ENCODE results near the gene DNM2.
"Not testable (repeated sequence)": the region's sequence is repeated elsewhere in the genome, so short reads cannot be mapped to it uniquely, and the experiment has no call there.

The DNM2 gene

GRCh38 chr19:10866495-10866894 is 148.6 kb downstream of the DNM2 start:
- Histone ChIP-seq H3F3A (ENCODE audit: control insufficient read depth, insufficient read depth) (peaks cover 8% of the 10 kb centered on the region), H4K20me1 (ENCODE audit: control insufficient read depth, insufficient read depth, low read depth, low read length) (no peaks in the 10 kb centered on the region), H3K4me3 (ENCODE audit: low read length) (no peak overlapping the region), H3K79me2 (ENCODE audit: control insufficient read depth, low read length) (peaks cover 2% of the 10 kb centered on the region; the same call in 1 of the 2 replicates), H3K4me1 (ENCODE audit: control insufficient read depth, low read length) (peaks cover 51% of the 10 kb centered on the region), H3K27ac (ENCODE audit: low read depth, low read length) (no peak overlapping the region), H3K36me3 (ENCODE audit: control insufficient read depth, low read length) (no peaks in the 10 kb centered on the region), H3K9me3 (ENCODE audit: control insufficient read depth, insufficient read depth, low read length) (no peaks in the 10 kb centered on the region), H3K4me2 (ENCODE audit: low read length) (no peak overlapping the region), H3K27me3 (ENCODE audit: control insufficient read depth, low read length) (no peaks in the 10 kb centered on the region), H3K9me2 (replicated peaks; ENCODE audit: control insufficient read depth, low read length) (no peaks in the 10 kb centered on the region)
- TF ChIP-seq EZH2phosphoT487 (IDR thresholded peaks at IDR 0.05; ENCODE audit: borderline replicate concordance, low read length) (no peak), CTCF (IDR thresholded peaks at IDR 0.05; ENCODE audit: low read depth, low read length, poor library complexity, severe bottlenecking) (no peak)

- TF ChIP-seq CTCF (IDR thresholded peaks at IDR 0.05; ENCODE audit: low read depth, low read length, poor library complexity, severe bottlenecking): no peak
- no peak for TF ChIP-seq EZH2phosphoT487 (IDR thresholded peaks at IDR 0.05; ENCODE audit: borderline replicate concordance, low read length)
- Histone ChIP-seq H3K79me2 (ENCODE audit: control insufficient read depth, low read length) (peaks cover 25% of the 10 kb centered on the region), H3K27ac (ENCODE audit: low read depth, low read length) (peak overlapping the region; percentile 85), H3K4me2 (ENCODE audit: low read length) (peak overlapping the region; percentile 85), H3K4me1 (ENCODE audit: control insufficient read depth, low read length) (peaks cover 60% of the 10 kb centered on the region), H3K27me3 (ENCODE audit: control insufficient read depth, low read length) (no peaks in the 10 kb centered on the region), H3K9me2 (replicated peaks; ENCODE audit: control insufficient read depth, low read length) (no peaks in the 10 kb centered on the region), H4K20me1 (ENCODE audit: control insufficient read depth, insufficient read depth, low read depth, low read length) (no peaks in the 10 kb centered on the region), H3K4me3 (ENCODE audit: low read length) (peak overlapping the region; percentile 71), H3K9me3 (ENCODE audit: control insufficient read depth, insufficient read depth, low read length) (no peaks in the 10 kb centered on the region), H3F3A (ENCODE audit: control insufficient read depth, insufficient read depth) (peaks cover 11% of the 10 kb centered on the region), H3K36me3 (ENCODE audit: control insufficient read depth, low read length) (peaks cover 8% of the 10 kb centered on the region; the same call in 1 of the 2 replicates)
Measured at GRCh38 chr19:10868872-10869547, 151.1 kb downstream of the DNM2 start.

- not testable (repeated sequence) for H3K27ac ChIP-seq (ENCODE audit: low read depth, low read length); H4K20me1 ChIP-seq (ENCODE audit: control insufficient read depth, insufficient read depth, low read depth, low read length); H3K9me3 ChIP-seq (ENCODE audit: control insufficient read depth, insufficient read depth, low read length); H3K4me3 ChIP-seq (ENCODE audit: low read length); H3K27me3 ChIP-seq (ENCODE audit: control insufficient read depth, low read length); H3K9me2 ChIP-seq (replicated peaks; ENCODE audit: control insufficient read depth, low read length)
- Histone ChIP-seq H3K36me3 (ENCODE audit: control insufficient read depth, low read length) (peaks cover 13% of the 10 kb centered on the region), H3K4me2 (ENCODE audit: low read length) (peak overlapping the region; percentile 100; the same call in 1 of the 2 replicates), H3K4me1 (ENCODE audit: control insufficient read depth, low read length) (peaks cover 57% of the 10 kb centered on the region), H3K79me2 (ENCODE audit: control insufficient read depth, low read length) (peaks cover 34% of the 10 kb centered on the region), H3F3A (ENCODE audit: control insufficient read depth, insufficient read depth) (peaks cover 11% of the 10 kb centered on the region)
Measured at GRCh38 chr19:10869872-10870311, 152.0 kb downstream of the DNM2 start.

GRCh38 chr19:10870501-10870954 is 152.6 kb downstream of the DNM2 start:
- H3K79me2 ChIP-seq (ENCODE audit: control insufficient read depth, low read length): peaks cover 40% of the 10 kb centered on the region
- peak overlapping the region; percentile 100 for H3K4me2 ChIP-seq (ENCODE audit: low read length)
- no peaks in the 10 kb centered on the region for H3K27me3 ChIP-seq (ENCODE audit: control insufficient read depth, low read length)
- peaks cover 57% of the 10 kb centered on the region for H3K4me1 ChIP-seq (ENCODE audit: control insufficient read depth, low read length)
- no peaks in the 10 kb centered on the region for H4K20me1 ChIP-seq (ENCODE audit: control insufficient read depth, insufficient read depth, low read depth, low read length)
- peaks cover 13% of the 10 kb centered on the region for H3K36me3 ChIP-seq (ENCODE audit: control insufficient read depth, low read length)
- peaks cover 11% of the 10 kb centered on the region for H3F3A ChIP-seq (ENCODE audit: control insufficient read depth, insufficient read depth)
- no peak for TF ChIP-seq CTCF (IDR thresholded peaks at IDR 0.05; ENCODE audit: low read depth, low read length, poor library complexity, severe bottlenecking)
- TF ChIP-seq EZH2phosphoT487 (IDR thresholded peaks at IDR 0.05; ENCODE audit: borderline replicate concordance, low read length): no peak
- H3K27ac ChIP-seq (ENCODE audit: low read depth, low read length): peak overlapping the region; percentile 55
- H3K9me2 ChIP-seq (replicated peaks; ENCODE audit: control insufficient read depth, low read length): no peaks in the 10 kb centered on the region
- peak overlapping the region; percentile 86 for H3K4me3 ChIP-seq (ENCODE audit: low read length)
- H3K9me3 ChIP-seq (ENCODE audit: control insufficient read depth, insufficient read depth, low read length): no peaks in the 10 kb centered on the region
